DMS114 treated with DMSO at 0.1 percent for 48 hours (cell line): Measurements from ENCODE around the gene TTC21A.
"Not testable (repeated sequence)": the region's sequence is repeated elsewhere in the genome, so short reads cannot be mapped to it uniquely, and the experiment has no call there.

ENCODE experiments used
- DNase-seq: peaks from one replicate; lab custom pipeline; 2025; ENCODE audit not compliant: unreplicated experiment; lab: John Stamatoyannopoulos, UW

TTC21A gene

DNA sequence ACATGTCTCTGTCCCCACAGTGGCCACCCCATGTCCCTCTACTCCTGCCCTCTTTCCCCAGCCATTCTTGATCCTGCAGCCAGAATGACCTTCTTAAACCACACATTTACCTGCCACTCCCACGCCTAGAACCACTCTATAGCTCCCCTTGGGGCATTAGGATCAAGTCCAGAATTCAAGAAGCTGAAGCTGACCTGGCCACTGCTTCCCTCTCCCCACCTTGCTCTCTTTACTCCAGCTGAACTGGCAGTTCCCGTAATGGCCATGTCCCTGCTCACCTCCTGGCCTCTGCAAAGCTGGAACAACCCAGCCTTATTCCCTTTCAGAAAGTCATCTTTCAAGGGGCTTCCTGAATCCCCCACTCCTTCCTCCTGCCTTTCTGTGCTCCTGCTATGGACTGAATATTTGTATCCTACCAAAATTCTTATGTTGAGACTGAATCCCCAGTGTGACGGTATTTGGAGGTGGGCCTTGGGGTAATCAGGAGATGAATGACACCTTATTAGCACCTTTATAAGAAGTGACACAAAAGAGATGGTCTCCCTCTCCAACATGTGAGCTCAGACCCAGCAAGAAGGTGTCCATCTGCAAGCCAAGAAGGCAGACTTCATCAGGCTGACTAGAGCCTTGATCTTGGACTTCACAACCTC lies 42.1 kb downstream of the TTC21A start:
- no peak for DNase-seq

- DNase-seq, result no peak
Observed at GRCh38 chr3:39150148-39150802, 42.8 kb downstream of the TTC21A start.

DNA sequence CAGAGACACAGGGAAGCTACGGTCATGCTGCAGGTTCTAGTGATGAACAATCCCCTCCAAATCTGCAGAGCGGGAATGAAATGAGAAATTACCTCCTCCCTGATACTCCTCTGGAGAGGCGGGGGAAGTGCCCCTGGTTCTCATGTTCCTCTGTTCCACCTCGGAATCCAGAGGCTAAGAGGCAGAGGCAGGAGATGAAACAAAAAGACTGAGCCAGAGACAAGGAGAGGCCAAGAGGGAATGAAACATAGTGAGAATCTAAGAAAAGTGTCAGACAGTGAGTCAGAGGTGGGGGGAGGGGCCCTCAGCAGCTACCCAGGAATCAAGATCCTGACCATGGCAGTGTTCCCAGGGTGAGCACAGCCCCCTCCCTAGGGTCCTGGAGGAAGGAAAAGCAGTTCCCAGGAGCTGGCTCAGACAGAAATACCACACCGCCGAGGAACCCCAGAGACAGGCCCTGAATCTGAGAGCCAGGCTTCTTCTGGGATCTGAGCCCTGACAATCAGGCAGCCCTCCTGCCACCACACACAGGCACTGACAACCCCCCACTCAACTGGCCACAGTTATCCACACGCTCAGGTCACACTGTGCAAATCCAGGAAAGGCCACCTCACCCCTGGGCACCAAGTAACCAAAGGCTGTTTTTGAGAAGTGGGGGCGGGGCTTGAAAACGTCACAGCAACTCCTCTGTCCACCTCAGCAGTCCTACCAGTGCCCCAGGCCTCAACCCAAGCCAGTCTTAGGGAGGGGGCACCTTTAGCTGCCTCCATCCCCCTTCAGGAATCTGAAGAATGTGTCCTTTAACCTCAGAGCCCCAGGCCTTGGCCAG lies 43.5 kb downstream of the TTC21A start:
- DNase-seq, result no peak

GRCh38 chr3:39153977-39154279 lies 46.4 kb downstream of the TTC21A start:
- no peak for DNase-seq

- no peak for DNase-seq
Observed at GRCh38 chr3:39154280-39155021, 47.0 kb downstream of the TTC21A start.

DNA sequence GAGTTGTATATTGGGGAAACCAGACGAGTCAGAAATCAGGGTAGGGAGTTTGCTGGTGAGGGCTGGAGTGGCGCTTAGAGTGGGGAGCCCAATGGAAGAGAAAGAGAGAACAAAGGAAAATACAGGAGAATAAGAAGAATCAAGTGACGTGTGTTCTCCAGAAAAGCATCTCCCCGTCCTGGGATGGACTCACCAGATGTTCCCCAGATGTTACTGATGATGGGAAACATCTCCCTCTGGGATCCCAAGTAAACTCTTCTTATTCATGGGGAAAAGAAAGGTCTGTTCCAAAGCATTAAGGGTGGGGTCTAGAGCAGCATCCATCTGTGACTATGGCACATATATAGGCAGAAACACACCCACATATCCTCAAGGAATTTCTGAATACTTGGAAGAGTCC lies 48.9 kb downstream of the TTC21A start:
- no peak for DNase-seq

DNA sequence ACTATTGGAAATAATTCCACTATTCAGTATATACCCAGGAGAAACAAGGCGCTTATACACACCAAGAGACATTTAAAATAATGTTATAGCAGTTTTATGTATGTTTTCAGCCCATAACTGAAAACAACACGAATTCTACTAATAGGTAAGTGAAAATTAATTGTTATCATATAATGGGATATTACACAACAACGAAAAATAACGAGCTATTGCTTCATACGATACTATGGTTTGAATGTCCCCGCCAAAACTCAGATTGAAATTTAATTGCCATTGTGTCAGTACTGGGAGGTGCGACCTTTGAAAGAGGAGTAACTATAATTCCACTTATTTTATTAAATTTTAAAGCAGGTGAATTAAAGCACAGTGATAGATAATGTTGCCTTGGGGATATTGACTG lies 49.9 kb downstream of the TTC21A start:
- DNase-seq, result no peak

DNA sequence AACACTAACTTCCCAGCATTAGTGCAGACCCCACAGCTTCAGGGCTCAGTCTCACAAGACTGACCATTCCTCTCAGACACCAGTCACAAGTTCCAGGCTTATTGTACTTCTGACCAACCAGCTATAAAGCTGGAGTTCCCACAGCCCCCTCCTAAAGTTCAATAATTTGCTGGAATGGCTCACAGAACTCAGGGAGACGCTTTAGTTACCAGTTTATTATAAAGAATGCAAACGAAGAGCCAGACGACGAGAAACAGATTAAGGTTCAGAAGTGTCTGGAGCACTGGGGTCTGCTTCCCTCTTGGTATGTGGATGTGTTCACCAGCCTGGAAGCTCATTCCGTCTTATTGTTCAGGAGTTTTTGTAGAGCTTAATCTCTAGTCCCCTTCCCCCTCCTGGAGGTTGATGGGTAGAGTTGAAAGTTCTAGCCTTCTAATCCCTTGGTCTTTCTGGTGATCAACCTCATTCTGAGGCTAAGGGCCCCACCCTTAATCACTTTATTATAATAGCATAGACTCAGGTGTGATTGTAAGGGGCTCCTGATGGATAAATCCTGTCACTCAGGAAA lies 50.8 kb downstream of the TTC21A start:
- no peak for DNase-seq

DNA sequence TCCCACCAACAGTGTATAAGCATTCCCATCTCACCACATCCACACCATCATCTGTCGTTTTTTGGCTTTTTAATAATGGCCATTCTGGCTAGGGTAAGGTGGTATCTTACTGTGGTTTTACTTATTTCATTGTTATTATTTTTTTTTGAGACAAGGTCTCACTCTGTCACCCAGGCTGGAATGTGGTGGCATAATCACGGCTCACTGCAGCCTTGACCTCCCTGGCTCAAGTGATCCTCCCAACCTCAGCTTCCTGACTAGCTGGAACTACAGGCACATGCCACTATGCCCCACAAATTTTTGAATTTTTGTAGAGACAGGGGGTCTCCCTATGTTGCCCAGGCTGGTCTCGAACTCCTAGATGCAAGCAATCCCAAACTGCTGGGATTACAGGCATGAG lies 56.9 kb downstream of the TTC21A start:
- DNase-seq, result no peak

- no peak for DNase-seq
Observed at GRCh38 chr3:39165518-39165917, 58.0 kb downstream of the TTC21A start.

- no peak for DNase-seq
Observed at GRCh38 chr3:39166134-39166710, 58.7 kb downstream of the TTC21A start.

DNA sequence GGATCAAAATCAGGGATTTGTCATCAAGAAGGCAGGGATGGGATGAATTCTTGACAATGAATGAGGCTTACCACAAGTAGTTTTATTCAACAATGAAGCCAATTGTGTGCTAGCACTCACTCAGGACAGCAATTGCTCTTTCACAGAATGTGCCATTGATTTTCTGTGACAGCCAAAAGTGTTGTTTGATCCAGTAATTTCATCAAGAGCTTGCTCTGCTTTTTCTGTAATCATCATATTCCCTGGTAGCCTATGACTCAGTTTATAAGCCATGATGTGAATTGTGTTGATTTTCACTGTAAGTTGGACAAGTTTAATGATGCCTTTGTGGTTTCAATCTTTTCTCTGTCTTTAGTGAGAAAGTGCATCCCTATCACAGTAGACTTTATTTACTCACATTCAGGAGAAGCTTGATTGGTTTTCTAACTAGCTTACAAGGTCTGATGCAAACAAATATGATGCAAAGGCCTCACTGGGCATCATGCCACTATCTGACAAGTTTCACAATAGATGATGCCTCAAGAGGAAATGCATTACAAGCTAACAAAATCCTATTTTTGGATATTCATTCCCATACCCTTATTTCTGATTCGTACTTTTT lies 59.6 kb downstream of the TTC21A start:
- no peak for DNase-seq

GRCh38 chr3:39168156-39168780 lies 60.8 kb downstream of the TTC21A start:
- DNase-seq, result no peak

- DNase-seq, result no peak
Observed at GRCh38 chr3:39169712-39170111, 62.2 kb downstream of the TTC21A start.

DNA sequence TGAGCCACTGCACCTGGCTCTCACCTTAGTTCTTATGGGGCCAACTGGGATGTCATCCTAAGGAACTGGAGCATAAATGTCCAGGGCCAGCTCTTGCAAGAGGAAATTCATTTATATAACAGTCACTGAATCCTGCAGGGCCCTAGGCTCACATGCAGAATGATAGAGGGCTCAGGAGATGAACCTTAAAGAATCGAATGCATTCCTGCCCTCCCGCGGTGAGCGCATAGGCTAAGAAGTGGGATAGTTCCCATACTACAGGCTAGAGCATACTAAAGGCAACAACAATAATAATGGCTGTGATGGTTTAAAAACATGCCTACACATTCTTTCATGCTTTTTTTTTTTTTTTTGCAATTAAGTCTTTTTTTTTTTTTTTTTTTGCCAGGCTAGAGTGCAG lies 63.0 kb downstream of the TTC21A start:
- no peak for DNase-seq

GRCh38 chr3:39170877-39171276 lies 63.4 kb downstream of the TTC21A start:
- not testable (repeated sequence) for DNase-seq

GRCh38 chr3:39171860-39172259 lies 64.4 kb downstream of the TTC21A start:
- no peak for DNase-seq

DNA sequence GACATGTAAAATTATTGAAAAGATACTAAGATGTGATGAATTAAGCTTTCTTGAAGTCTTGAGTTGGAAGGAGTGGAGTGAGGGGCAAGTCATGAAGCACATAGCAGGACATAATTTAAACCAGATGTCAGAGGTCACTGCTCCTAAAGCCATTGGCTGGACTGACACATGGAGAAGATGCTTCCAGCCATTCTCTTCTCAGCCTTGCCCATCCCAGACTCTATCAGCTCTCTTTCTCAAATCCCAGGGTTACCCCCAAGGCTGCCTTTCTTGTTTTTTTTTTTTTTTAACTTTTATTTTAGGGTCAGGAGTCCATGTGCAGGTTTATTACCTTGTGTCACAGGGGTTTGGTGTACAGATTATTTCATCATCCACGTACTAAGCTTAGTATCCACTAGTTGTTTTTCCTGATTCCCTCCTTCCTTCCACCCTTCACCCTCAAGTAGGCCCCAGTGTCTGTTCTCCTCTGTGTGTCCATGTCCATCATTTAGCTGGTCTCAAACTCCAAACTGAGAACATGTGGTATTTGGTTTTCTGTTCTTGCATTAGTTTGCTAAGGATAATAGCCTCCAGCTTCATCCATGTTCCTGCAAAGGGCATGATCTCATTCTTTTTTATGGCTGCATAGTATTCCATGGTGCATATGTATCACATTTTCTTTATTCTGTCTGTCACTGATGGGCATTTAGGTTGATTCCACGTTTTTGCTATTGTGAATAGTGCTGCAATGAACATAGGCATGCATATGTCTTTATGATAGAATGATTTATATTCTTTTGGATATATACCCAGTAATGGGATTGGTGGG lies 66.0 kb downstream of the TTC21A start:
- DNase-seq, result no peak

GRCh38 chr3:39176025-39176714 lies 68.7 kb downstream of the TTC21A start:
- DNase-seq, result no peak
